ENCODE results near the gene RXRB.
A peak's percentile ranks its signal among the peaks of the same experiment; 100 is the strongest.

RXRB gene

GRCh38 chr6:33211136-33211535 is 10.7 kb upstream of the RXRB start:
- H3K9ac ChIP-seq (ENCODE audit: low read length): no peak overlapping the region
- no peak overlapping the region for H3K4me3 ChIP-seq (ENCODE audit: low read depth, low read length)
- H3K9me3 ChIP-seq (ENCODE audit: control insufficient read depth, insufficient read depth, low read depth, low read length): no peaks in the 10 kb centered on the region
- peaks cover 52% of the 10 kb centered on the region for H3K4me1 ChIP-seq (ENCODE audit: control insufficient read depth, insufficient read depth, low read length)
- H3K36me3 ChIP-seq (ENCODE audit: control insufficient read depth, insufficient read depth, low read length): peaks cover 15% of the 10 kb centered on the region
- H3K27me3 ChIP-seq (ENCODE audit: control insufficient read depth, insufficient read depth, low read length): peaks cover 72% of the 10 kb centered on the region
- H3K27ac ChIP-seq (ENCODE audit: low read depth, low read length): no peak overlapping the region

DNA sequence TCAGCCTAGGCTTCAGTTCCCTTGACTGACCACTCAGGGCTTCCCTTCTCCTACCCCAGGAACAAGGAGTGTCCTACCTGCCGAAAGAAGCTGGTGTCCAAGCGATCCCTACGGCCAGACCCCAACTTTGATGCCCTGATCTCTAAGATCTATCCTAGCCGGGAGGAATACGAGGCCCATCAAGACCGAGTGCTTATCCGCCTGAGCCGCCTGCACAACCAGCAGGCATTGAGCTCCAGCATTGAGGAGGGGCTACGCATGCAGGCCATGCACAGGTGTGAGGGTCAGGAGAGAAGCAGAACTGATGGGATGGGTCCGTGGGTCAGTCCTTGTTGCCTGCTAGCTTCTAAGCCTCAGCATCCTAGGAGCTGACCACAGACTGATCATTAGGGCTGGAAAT is 9.4 kb upstream of the RXRB start:
- peaks cover 52% of the 10 kb centered on the region for H3K4me1 ChIP-seq (ENCODE audit: control insufficient read depth, insufficient read depth, low read length)
- no peaks in the 10 kb centered on the region for H3K9me3 ChIP-seq (ENCODE audit: control insufficient read depth, insufficient read depth, low read depth, low read length)
- peaks cover 69% of the 10 kb centered on the region for H3K27me3 ChIP-seq (ENCODE audit: control insufficient read depth, insufficient read depth, low read length)
- H3K36me3 ChIP-seq (ENCODE audit: control insufficient read depth, insufficient read depth, low read length): peaks cover 15% of the 10 kb centered on the region
- no peak overlapping the region for H3K27ac ChIP-seq (ENCODE audit: low read depth, low read length)
- H3K4me3 ChIP-seq (ENCODE audit: low read depth, low read length): no peak overlapping the region
- H3K9ac ChIP-seq (ENCODE audit: low read length): no peak overlapping the region

DNA sequence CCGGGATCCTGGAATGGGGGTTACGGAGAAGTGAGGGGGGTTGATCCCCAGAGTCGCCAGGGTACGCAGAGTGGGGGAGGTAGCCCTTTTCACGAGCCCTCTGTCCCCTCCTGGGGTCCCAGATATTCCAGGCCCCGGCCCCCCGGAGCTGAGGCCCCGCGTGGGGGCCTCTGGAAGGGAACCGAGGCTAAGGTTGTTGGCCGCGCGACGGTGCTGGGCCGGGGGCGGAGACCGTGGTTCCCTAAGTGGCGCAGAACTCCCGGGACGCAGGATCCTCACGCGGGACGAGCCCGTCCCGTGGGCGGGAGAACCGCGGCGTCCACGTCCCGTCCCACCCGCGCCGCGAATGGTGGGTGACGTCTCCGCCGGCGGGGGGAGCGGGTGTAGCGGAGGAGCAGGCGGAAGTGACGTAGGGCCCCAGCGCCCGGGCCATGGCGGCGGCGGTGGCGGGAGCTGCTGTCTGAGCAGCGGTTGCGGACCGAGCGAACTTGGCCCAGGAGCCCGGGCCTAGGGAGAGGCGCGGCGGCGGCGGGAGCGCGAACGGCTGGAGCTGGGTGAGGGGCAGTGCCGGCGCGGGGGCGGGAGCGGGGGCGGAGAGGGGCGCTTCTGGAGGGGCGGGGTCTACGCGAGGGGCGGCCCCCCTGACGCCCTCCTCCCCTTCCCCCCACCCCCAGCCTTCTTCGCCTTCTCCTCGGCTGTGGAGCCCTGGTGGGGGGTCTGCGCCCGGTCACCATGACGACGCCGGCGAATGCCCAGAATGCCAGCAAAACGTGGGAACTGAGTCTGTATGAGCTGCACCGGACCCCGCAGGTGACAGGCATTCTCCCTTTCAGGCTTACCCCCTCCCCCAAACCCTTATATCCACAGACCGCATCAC is 7.9 kb upstream of the RXRB start, which contains the start of gene RING1:
RING1 (plus strand) TSS at position 410 of the 877 bp plus-strand sequence; CDS start at position 733, 323 bp downstream.
- Histone ChIP-seq H3K4me1 (ENCODE audit: control insufficient read depth, insufficient read depth, low read length) (peaks cover 45% of the 10 kb centered on the region), H3K9ac (ENCODE audit: low read length) (peak within 1 kb of the TSS; percentile 78), H3K4me3 (ENCODE audit: low read depth, low read length) (peak within 1 kb of the TSS; percentile 96), H3K36me3 (ENCODE audit: control insufficient read depth, insufficient read depth, low read length) (peaks cover 20% of the 10 kb centered on the region), H3K27ac (ENCODE audit: low read depth, low read length) (peak within 1 kb of the TSS; percentile 27; the same call in 1 of the 2 replicates), H3K9me3 (ENCODE audit: control insufficient read depth, insufficient read depth, low read depth, low read length) (no peaks in the 10 kb centered on the region), H3K27me3 (ENCODE audit: control insufficient read depth, insufficient read depth, low read length) (peaks cover 54% of the 10 kb centered on the region)

- Histone ChIP-seq H3K9me3 (ENCODE audit: control insufficient read depth, insufficient read depth, low read depth, low read length) (no peaks in the 10 kb centered on the region), H3K9ac (ENCODE audit: low read length) (peak overlapping the region; percentile 78), H3K4me3 (ENCODE audit: low read depth, low read length) (peak overlapping the region; percentile 96), H3K27ac (ENCODE audit: low read depth, low read length) (peak overlapping the region; percentile 27; the same call in 1 of the 2 replicates), H3K4me1 (ENCODE audit: control insufficient read depth, insufficient read depth, low read length) (peaks cover 40% of the 10 kb centered on the region), H3K36me3 (ENCODE audit: control insufficient read depth, insufficient read depth, low read length) (peaks cover 27% of the 10 kb centered on the region), H3K27me3 (ENCODE audit: control insufficient read depth, insufficient read depth, low read length) (peaks cover 47% of the 10 kb centered on the region)
Observed at GRCh38 chr6:33207552-33208090, 7.2 kb upstream of the RXRB start.

GRCh38 chr6:33206864-33207551 is 6.5 kb upstream of the RXRB start:
- no peak overlapping the region for H3K9ac ChIP-seq (ENCODE audit: low read length)
- peaks cover 36% of the 10 kb centered on the region for H3K4me1 ChIP-seq (ENCODE audit: control insufficient read depth, insufficient read depth, low read length)
- no peak overlapping the region for H3K27ac ChIP-seq (ENCODE audit: low read depth, low read length)
- H3K27me3 ChIP-seq (ENCODE audit: control insufficient read depth, insufficient read depth, low read length): peaks cover 41% of the 10 kb centered on the region
- H3K9me3 ChIP-seq (ENCODE audit: control insufficient read depth, insufficient read depth, low read depth, low read length): no peaks in the 10 kb centered on the region
- peak overlapping the region; percentile 96 for H3K4me3 ChIP-seq (ENCODE audit: low read depth, low read length)
- peaks cover 33% of the 10 kb centered on the region for H3K36me3 ChIP-seq (ENCODE audit: control insufficient read depth, insufficient read depth, low read length)

- Histone ChIP-seq H3K9me3 (ENCODE audit: control insufficient read depth, insufficient read depth, low read depth, low read length) (no peaks in the 10 kb centered on the region), H3K27me3 (ENCODE audit: control insufficient read depth, insufficient read depth, low read length) (peaks cover 34% of the 10 kb centered on the region), H3K4me3 (ENCODE audit: low read depth, low read length) (peak overlapping the region; percentile 34; the same call in 1 of the 2 replicates), H3K9ac (ENCODE audit: low read length) (no peak overlapping the region), H3K36me3 (ENCODE audit: control insufficient read depth, insufficient read depth, low read length) (peaks cover 38% of the 10 kb centered on the region), H3K4me1 (ENCODE audit: control insufficient read depth, insufficient read depth, low read length) (peaks cover 36% of the 10 kb centered on the region; the same call in 1 of the 2 replicates), H3K27ac (ENCODE audit: low read depth, low read length) (no peak overlapping the region)
Observed at GRCh38 chr6:33206027-33206863, 5.8 kb upstream of the RXRB start.

- Histone ChIP-seq H3K36me3 (ENCODE audit: control insufficient read depth, insufficient read depth, low read length) (peaks cover 34% of the 10 kb centered on the region), H3K9ac (ENCODE audit: low read length) (peak overlapping the region; percentile 65)
Observed at GRCh38 chr6:33205191-33206026, 4.9 kb upstream of the RXRB start.

GRCh38 chr6:33204415-33205190 is 4.1 kb upstream of the RXRB start, which contains the start of gene HSD17B8:
Gene HSD17B8 (plus strand): TSS chr6:33204655. CDS start chr6:33204669, 14 bp downstream.
- Histone ChIP-seq H3K27me3 (ENCODE audit: control insufficient read depth, insufficient read depth, low read length) (peaks cover 27% of the 10 kb centered on the region), H3K9me3 (ENCODE audit: control insufficient read depth, insufficient read depth, low read depth, low read length) (no peaks in the 10 kb centered on the region), H3K36me3 (ENCODE audit: control insufficient read depth, insufficient read depth, low read length) (peaks cover 25% of the 10 kb centered on the region), H3K4me1 (ENCODE audit: control insufficient read depth, insufficient read depth, low read length) (peaks cover 38% of the 10 kb centered on the region; the same call in 1 of the 2 replicates), H3K27ac (ENCODE audit: low read depth, low read length) (peak within 1 kb of the TSS; percentile 26; the same call in 1 of the 2 replicates), H3K9ac (ENCODE audit: low read length) (peak within 1 kb of the TSS; percentile 65), H3K4me3 (ENCODE audit: low read depth, low read length) (peak within 1 kb of the TSS; percentile 82)

More at GRCh38 chr6:33205191-33206026, 4.9 kb upstream of the RXRB start:
- Histone ChIP-seq H3K27me3 (ENCODE audit: control insufficient read depth, insufficient read depth, low read length) (peaks cover 28% of the 10 kb centered on the region), H3K4me1 (ENCODE audit: control insufficient read depth, insufficient read depth, low read length) (peaks cover 36% of the 10 kb centered on the region; the same call in 1 of the 2 replicates), H3K4me3 (ENCODE audit: low read depth, low read length) (peak overlapping the region; percentile 82), H3K9me3 (ENCODE audit: control insufficient read depth, insufficient read depth, low read depth, low read length) (no peaks in the 10 kb centered on the region), H3K27ac (ENCODE audit: low read depth, low read length) (no peak overlapping the region)

- H3K4me3 ChIP-seq (ENCODE audit: low read depth, low read length): peak overlapping the region; percentile 82
- peaks cover 27% of the 10 kb centered on the region for H3K27me3 ChIP-seq (ENCODE audit: control insufficient read depth, insufficient read depth, low read length)
- H3K27ac ChIP-seq (ENCODE audit: low read depth, low read length): no peak overlapping the region
- H3K4me1 ChIP-seq (ENCODE audit: control insufficient read depth, insufficient read depth, low read length): peaks cover 42% of the 10 kb centered on the region; the same call in 1 of the 2 replicates
- no peak overlapping the region for H3K9ac ChIP-seq (ENCODE audit: low read length)
- H3K36me3 ChIP-seq (ENCODE audit: control insufficient read depth, insufficient read depth, low read length): peaks cover 23% of the 10 kb centered on the region
- H3K9me3 ChIP-seq (ENCODE audit: control insufficient read depth, insufficient read depth, low read depth, low read length): no peaks in the 10 kb centered on the region
Observed at GRCh38 chr6:33204165-33204414, 3.6 kb upstream of the RXRB start.

All from HUES6 (cell line).